GM12801 (cell line): Measurements from ENCODE around the gene CTNNA2.

Experiments used
- CTCF ChIP-seq: IDR thresholded peaks from one replicate; pipeline ENCODE4 v1.5.1; 2011; ENCODE audit warnings: control low read depth; ENCODE audit not compliant: insufficient read length; ENCODE audit errors: extremely low read depth

The CTNNA2 gene

DNA sequence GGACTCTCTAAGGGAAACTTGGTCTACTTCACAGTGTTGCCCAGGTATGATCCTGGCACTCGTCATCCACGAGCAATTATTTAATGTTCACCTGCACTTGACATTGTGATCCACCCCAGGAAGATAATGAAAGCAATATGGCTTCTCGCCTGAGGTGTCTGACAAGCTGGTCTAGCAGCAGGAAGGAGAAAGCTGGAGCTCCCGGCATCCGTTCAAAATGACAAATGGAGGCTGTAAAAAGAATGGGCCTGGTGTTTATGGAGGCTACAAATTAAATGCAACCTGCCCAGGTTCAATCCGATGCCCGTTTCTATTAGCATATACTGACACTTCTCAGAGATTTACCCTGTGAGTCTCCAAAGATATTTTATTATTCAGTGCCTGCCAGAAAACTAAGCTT, 317.6 kb downstream of the CTNNA2 start:
- no peak for TF ChIP-seq CTCF

- TF ChIP-seq CTCF: no peak
These were observed 319.1 kb downstream of the CTNNA2 start for GRCh38 chr2:79831961-79832360.

- no peak for TF ChIP-seq CTCF
These were observed 319.8 kb downstream of the CTNNA2 start for GRCh38 chr2:79832511-79833234.

DNA sequence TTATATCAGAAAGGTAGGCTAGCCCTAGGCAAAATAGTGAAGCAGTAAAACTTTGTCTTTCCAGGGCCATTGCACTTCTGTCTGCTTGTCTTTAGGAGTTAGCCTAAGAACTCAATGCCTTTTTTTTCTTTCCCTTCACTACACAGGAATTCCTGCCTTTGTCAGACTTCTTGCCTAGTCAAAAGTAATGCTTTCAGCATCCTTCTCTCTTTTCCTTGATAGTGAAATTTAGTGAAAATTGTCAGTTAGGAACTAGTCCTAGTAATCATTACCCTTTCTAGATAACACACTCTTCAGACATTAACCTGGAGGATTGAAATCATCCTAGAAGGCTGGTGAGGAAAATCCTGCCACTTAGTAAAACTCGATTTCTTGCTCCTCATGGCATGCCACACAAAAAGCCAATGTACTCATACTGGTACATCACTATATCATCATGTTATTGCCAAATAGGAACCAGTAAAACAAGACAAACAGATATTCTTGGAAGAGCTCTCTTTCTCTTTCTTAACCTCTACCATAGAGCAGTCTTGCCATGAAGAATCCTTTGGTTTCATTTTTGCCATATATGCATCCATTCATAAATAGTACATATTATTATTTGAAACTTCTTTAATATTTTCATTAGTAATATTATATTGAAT, 320.5 kb downstream of the CTNNA2 start:
- TF ChIP-seq CTCF: no peak

DNA sequence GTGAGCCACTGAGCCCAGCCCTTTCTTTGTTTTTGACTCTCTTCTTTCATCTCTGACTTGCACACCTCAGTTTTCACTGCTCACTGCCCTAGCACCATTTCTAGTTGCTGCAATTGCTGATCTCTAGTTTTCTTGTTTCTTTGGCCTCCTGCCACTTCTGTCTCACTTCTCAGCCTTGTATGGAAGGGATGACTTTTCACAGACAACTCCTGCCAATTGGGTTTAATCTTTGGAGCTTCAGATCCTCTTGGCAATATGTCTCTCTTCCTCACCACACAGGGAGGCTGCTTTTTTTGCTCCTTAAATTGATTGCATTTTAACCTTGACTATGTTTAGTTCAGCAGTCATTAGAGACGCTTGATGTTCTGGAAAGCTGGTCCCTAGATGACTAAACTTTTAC, 323.1 kb downstream of the CTNNA2 start:
- TF ChIP-seq CTCF: no peak

DNA sequence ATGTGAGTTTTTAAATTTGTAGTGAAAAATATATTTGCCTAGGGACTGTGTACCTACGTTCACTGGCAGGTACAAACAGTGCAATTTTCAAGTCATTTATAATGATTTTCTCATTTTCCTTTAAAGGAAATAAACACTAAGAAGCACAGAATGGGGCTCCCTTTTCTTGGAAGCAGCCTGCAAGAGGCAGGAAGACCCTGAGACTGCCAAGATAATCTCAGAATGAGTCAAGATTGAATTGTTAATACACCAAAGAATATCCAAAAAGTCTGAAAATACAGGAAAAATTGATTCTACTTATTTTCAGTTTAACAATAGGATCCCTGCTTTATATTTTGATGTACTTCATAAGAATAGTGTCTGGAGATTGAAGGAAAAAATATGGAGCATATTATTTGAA, 331.2 kb downstream of the CTNNA2 start:
- no peak for TF ChIP-seq CTCF

- TF ChIP-seq CTCF: no peak
These were observed 334.0 kb downstream of the CTNNA2 start for GRCh38 chr2:79846878-79847277.
